HG03558 (cell line): ENCODE data around the gene BTN1A1.

Source experiments
- ATAC-seq: cut with Tn5 transposase; IDR thresholded peaks from one replicate; pipeline ENCODE4 v1.9.1; 2021; ENCODE audit warnings: moderate number of reproducible peaks; ENCODE audit not compliant: unreplicated experiment; ENCODE audit errors: extremely low read depth

The BTN1A1 gene

GRCh38 chr6:26555505-26556262 lies 55.6 kb downstream of the BTN1A1 start:
- ATAC-seq: no peak

GRCh38 chr6:26556263-26557070 lies 56.4 kb downstream of the BTN1A1 start:
- no peak for ATAC-seq
